Parathyroid adenoma (tissue), 2 donors: ENCODE data around the gene CCR6.
"Not testable (repeated sequence)": the region's sequence is repeated elsewhere in the genome, so short reads cannot be mapped to it uniquely, and the experiment has no call there.

Experiments used
- H2AFZ ChIP-seq: fragments of 300-600 bp; sonication (generic); one replicate; pipeline ENCODE4 v1.7.0; 2017; ENCODE audit warnings: antibody characterized with exemption, mild to moderate bottlenecking
- H3K27ac ChIP-seq: fragments of 300-600 bp; sonication (generic); one replicate; pipeline ENCODE4 v1.7.0; 2017
- H3K27me3 ChIP-seq: fragments of 300-600 bp; sonication (generic); one replicate; pipeline ENCODE4 v1.7.0; 2017; ENCODE audit warnings: low read length; ENCODE audit not compliant: control insufficient read depth, insufficient read depth
- H3K36me3 ChIP-seq: fragments of 300-600 bp; sonication (generic); one replicate; pipeline ENCODE4 v1.7.0; 2017; ENCODE audit warnings: low read length; ENCODE audit not compliant: control insufficient read depth, insufficient read depth
- H3K4me1 ChIP-seq: fragments of 300-600 bp; sonication (generic); one replicate; pipeline ENCODE4 v1.7.0; 2017; ENCODE audit warnings: control low read depth
- H3K4me2 ChIP-seq: fragments of 300-600 bp; sonication (generic); one replicate; pipeline ENCODE4 v1.7.0; 2017; ENCODE audit warnings: low read length
- H3K4me3 ChIP-seq: fragments of 300-600 bp; sonication (generic); one replicate; pipeline ENCODE4 v1.7.0; 2017; ENCODE audit warnings: low read depth, low read length
- H3K79me2 ChIP-seq: fragments of 300-600 bp; sonication (generic); one replicate; pipeline ENCODE4 v1.7.0; 2017; ENCODE audit warnings: control low read depth
- H3K9ac ChIP-seq: fragments of 300-600 bp; sonication (generic); one replicate; pipeline ENCODE4 v1.7.0; 2017; ENCODE audit warnings: mild to moderate bottlenecking
- H3K9me3 ChIP-seq: fragments of 300-600 bp; sonication (generic); one replicate; pipeline ENCODE4 v1.7.0; 2017; ENCODE audit warnings: low read length; ENCODE audit not compliant: control insufficient read depth
- TF ChIP-seq, protein P1 (sequence below): fragments of 300-600 bp; sonication (generic); IDR thresholded peaks from one replicate; pipeline ENCODE4 v1.7.0; 2017; ENCODE audit warnings: antibody characterized with exemption, mild to moderate bottlenecking
- donor health status: primary hyperparathyroidism.

Gene CCR6

GRCh38 chr6:167165858-167166471 is 43.1 kb downstream of the CCR6 start:
- no peaks in the 10 kb centered on the region for H3K79me2 ChIP-seq
- H3K9me3 ChIP-seq, result no peaks in the 10 kb centered on the region
- H3K9ac ChIP-seq, result no peak overlapping the region
- H3K4me2 ChIP-seq, result no peak overlapping the region
- H3K36me3 ChIP-seq, result no peaks in the 10 kb centered on the region
- TF ChIP-seq, protein P1, sequence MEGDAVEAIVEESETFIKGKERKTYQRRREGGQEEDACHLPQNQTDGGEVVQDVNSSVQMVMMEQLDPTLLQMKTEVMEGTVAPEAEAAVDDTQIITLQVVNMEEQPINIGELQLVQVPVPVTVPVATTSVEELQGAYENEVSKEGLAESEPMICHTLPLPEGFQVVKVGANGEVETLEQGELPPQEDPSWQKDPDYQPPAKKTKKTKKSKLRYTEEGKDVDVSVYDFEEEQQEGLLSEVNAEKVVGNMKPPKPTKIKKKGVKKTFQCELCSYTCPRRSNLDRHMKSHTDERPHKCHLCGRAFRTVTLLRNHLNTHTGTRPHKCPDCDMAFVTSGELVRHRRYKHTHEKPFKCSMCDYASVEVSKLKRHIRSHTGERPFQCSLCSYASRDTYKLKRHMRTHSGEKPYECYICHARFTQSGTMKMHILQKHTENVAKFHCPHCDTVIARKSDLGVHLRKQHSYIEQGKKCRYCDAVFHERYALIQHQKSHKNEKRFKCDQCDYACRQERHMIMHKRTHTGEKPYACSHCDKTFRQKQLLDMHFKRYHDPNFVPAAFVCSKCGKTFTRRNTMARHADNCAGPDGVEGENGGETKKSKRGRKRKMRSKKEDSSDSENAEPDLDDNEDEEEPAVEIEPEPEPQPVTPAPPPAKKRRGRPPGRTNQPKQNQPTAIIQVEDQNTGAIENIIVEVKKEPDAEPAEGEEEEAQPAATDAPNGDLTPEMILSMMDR, result no peak
- H3K4me3 ChIP-seq, result no peak overlapping the region
- no peak overlapping the region for H2AFZ ChIP-seq
- no peaks in the 10 kb centered on the region for H3K4me1 ChIP-seq
- H3K27ac ChIP-seq, result no peak overlapping the region
- no peaks in the 10 kb centered on the region for H3K27me3 ChIP-seq

DNA sequence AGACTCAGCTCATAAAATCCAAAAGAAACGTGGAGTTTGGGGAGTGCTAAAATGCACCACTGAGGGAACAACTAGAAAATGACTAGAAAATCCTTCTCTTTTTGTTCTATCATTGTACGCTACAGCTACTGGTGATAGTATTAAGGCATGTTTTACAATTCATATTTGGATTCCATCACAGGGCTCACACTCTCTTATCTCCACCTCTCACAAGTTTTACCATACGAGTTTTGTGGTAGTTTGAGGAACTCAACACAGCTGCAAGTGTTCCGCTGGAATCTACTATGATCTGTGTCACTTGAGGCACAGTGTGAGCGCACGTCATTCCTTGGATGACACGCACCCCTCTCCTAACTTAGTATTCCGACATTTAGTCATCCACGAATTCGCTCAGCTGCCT is 44.8 kb downstream of the CCR6 start:
- H3K27ac ChIP-seq, H3K4me3 ChIP-seq, H3K36me3 ChIP-seq, H3K79me2 ChIP-seq, H3K4me1 ChIP-seq, H2AFZ ChIP-seq, H3K9me3 ChIP-seq, H3K4me2 ChIP-seq, H3K27me3 ChIP-seq, H3K9ac ChIP-seq: not testable (repeated sequence)

- not testable (repeated sequence) for H3K9me3 ChIP-seq, H3K4me3 ChIP-seq, H2AFZ ChIP-seq, H3K36me3 ChIP-seq, H3K4me2 ChIP-seq, H3K27ac ChIP-seq, H3K27me3 ChIP-seq, H3K4me1 ChIP-seq, H3K9ac ChIP-seq, H3K79me2 ChIP-seq
Measured at GRCh38 chr6:167168296-167168695, 45.4 kb downstream of the CCR6 start.

DNA sequence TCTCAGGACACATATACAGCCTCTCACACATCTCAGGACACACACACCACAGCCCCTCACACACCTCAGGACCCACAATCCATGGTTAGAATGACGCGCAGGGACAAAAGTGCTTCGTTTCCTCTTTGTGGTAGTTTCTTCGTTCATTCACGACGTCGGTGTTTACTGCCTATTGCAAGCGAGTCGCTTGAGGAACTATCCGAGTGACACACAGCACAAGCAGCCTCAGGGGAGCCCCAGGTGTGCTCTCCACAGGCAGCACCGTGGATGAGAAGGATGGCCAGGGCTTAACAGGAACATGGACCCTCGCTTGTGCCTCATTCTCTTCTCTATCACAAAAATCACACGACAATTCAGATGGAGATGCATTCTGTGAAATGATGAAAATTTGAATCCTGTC is 47.0 kb downstream of the CCR6 start:
- not testable (repeated sequence) for H3K79me2 ChIP-seq, H3K27ac ChIP-seq, H2AFZ ChIP-seq, H3K27me3 ChIP-seq, H3K9ac ChIP-seq, H3K4me3 ChIP-seq, H3K9me3 ChIP-seq, H3K36me3 ChIP-seq, H3K4me1 ChIP-seq, H3K4me2 ChIP-seq

- not testable (repeated sequence) for H3K27ac ChIP-seq, H3K4me3 ChIP-seq, H3K4me1 ChIP-seq, H3K9me3 ChIP-seq, H3K27me3 ChIP-seq, H3K79me2 ChIP-seq, H3K9ac ChIP-seq, H2AFZ ChIP-seq, H3K36me3 ChIP-seq, H3K4me2 ChIP-seq
Measured at GRCh38 chr6:167171300-167171699, 48.4 kb downstream of the CCR6 start.

GRCh38 chr6:167172011-167172410 is 49.1 kb downstream of the CCR6 start:
- not testable (repeated sequence) for H3K27me3 ChIP-seq, H3K79me2 ChIP-seq, H3K4me1 ChIP-seq, H3K36me3 ChIP-seq, H3K4me3 ChIP-seq, H2AFZ ChIP-seq, H3K4me2 ChIP-seq, H3K9ac ChIP-seq, H3K27ac ChIP-seq, H3K9me3 ChIP-seq

DNA sequence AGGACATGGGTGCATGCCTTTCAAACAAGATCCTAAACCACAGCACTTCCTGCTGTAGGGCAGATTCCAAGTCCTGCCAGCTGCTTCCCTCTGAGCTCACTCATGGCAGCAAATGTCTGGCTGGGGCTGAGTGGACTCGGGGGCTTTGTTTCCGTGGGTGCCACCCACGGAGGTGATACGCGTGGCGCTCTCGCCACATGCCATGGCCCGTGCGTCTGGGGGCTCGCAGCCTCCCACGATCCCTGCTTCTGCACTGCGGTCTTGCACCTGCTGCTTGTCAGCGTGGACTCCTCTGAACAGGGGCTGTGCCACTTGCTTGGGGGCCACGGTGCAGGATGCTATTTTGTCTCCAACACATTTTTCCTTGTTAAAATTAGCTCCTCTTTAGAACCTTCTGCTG is 54.4 kb downstream of the CCR6 start:
- H3K4me1 ChIP-seq, H3K4me2 ChIP-seq, H3K27ac ChIP-seq, H2AFZ ChIP-seq, H3K9ac ChIP-seq, H3K36me3 ChIP-seq, H3K79me2 ChIP-seq, H3K4me3 ChIP-seq, H3K9me3 ChIP-seq, H3K27me3 ChIP-seq: not testable (repeated sequence)

- H3K9ac ChIP-seq, H3K79me2 ChIP-seq, H3K9me3 ChIP-seq, H3K4me1 ChIP-seq, H3K27ac ChIP-seq, H2AFZ ChIP-seq, H3K36me3 ChIP-seq, H3K27me3 ChIP-seq, H3K4me2 ChIP-seq, H3K4me3 ChIP-seq: not testable (repeated sequence)
Measured at GRCh38 chr6:167178896-167179655, 56.2 kb downstream of the CCR6 start.

GRCh38 chr6:167180086-167180485 is 57.2 kb downstream of the CCR6 start:
- H3K79me2 ChIP-seq, H3K27ac ChIP-seq, H3K27me3 ChIP-seq, H3K36me3 ChIP-seq, H2AFZ ChIP-seq, H3K4me1 ChIP-seq, H3K4me2 ChIP-seq, H3K9me3 ChIP-seq, H3K9ac ChIP-seq, H3K4me3 ChIP-seq: not testable (repeated sequence)

DNA sequence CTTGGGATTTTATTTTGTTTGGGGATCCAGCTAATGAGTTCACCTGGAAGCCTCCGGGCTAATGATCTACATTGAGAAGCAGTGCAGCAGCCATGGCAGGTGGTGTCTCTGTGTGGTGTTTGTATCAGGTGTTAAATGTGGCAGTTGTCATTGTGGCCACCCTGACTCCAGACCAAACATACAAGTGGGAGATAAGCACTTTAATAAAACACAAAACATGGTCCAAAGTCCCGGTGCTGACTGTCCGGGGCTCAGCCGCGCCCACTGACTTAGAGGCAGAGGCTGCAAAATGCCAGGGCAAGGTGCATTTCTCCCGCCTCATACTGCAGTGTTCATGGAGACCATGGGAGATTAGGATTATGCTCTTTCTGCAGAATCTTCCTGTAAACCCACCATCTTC is 58.5 kb downstream of the CCR6 start:
- H3K36me3 ChIP-seq, H3K4me3 ChIP-seq, H3K9me3 ChIP-seq: not testable (repeated sequence)

More for the DNA sequence above, 58.5 kb downstream of the CCR6 start:
- H3K79me2 ChIP-seq, H3K9ac ChIP-seq, H3K4me2 ChIP-seq, H3K27me3 ChIP-seq, H2AFZ ChIP-seq, H3K4me1 ChIP-seq, H3K27ac ChIP-seq: not testable (repeated sequence)
